ENCODE results near the gene DMAC2L. TPM values are rescaled to one million over a fixed set of nuclear protein-coding genes. Genes with fewer than 3 reads are reported as not detected.
A peak's percentile ranks its signal among the peaks of the same experiment; 100 is the strongest.
"Not testable (repeated sequence)": the region's sequence is repeated elsewhere in the genome, so short reads cannot be mapped to it uniquely, and the experiment has no call there.

The DMAC2L gene
- polyA plus RNA-seq, 1 donor from 2014 or later = 17.1 TPM

- peak overlapping the region; percentile 87 for H3K27ac ChIP-seq (ENCODE audit: low read length)
- no peak for TF ChIP-seq EP300 (conservative IDR thresholded peaks at IDR 0.05; ENCODE audit: poor library complexity, severe bottlenecking)
- TF ChIP-seq POLR2AphosphoS5 (IDR thresholded peaks at IDR 0.05) = no peak
- no peak for TF ChIP-seq EZH2 (IDR thresholded peaks at IDR 0.05; ENCODE audit: borderline replicate concordance, insufficient read depth, low read length, poor library complexity, severe bottlenecking)
- no peak for TF ChIP-seq REST (IDR thresholded peaks at IDR 0.05; ENCODE audit: borderline replicate concordance)
- no peak for TF ChIP-seq TAF1 (IDR thresholded peaks at IDR 0.05; ENCODE audit: low read depth)
- no peak for TF ChIP-seq RAD21 (conservative IDR thresholded peaks at IDR 0.05)
- no peak for TF ChIP-seq MXI1 (conservative IDR thresholded peaks at IDR 0.05; ENCODE audit: poor library complexity, severe bottlenecking)
- TF ChIP-seq SMC3 (conservative IDR thresholded peaks at IDR 0.05; ENCODE audit: poor library complexity) = no peak
- no peak for TF ChIP-seq CTCF (IDR thresholded peaks at IDR 0.05; ENCODE audit: poor library complexity, severe bottlenecking)
- no peaks in the 10 kb centered on the region for H4K20me1 ChIP-seq (ENCODE audit: insufficient read depth)
- no peaks in the 10 kb centered on the region for H3K27me3 ChIP-seq (ENCODE audit: insufficient read depth, low read depth, low read length)
- no peaks in the 10 kb centered on the region for H3K9me3 ChIP-seq (ENCODE audit: low read length)
- peaks cover 6% of the 10 kb centered on the region for H3F3A ChIP-seq (ENCODE audit: insufficient read depth, low read length, poor library complexity, severe bottlenecking)
- peak overlapping the region; percentile 89 for H3K9ac ChIP-seq (ENCODE audit: low read length)
- peak overlapping the region; percentile 65 for H2AFZ ChIP-seq (ENCODE audit: low read depth, low read length)
- peaks cover 20% of the 10 kb centered on the region for H3K79me2 ChIP-seq (replicated peaks; ENCODE audit: insufficient read depth, low read length)
- H3K4me2 ChIP-seq (ENCODE audit: low read length) = peak overlapping the region; percentile 49
- no peaks in the 10 kb centered on the region for H3K36me3 ChIP-seq (ENCODE audit: insufficient read depth, low read length)
- peak overlapping the region; percentile 83 for H3K4me3 ChIP-seq (ENCODE audit: low read length)
- H3K9me2 ChIP-seq (ENCODE audit: insufficient read depth, low read length) = no peaks in the 10 kb centered on the region
Measured at GRCh38 chr14:50311337-50311971, 670 bp upstream of the DMAC2L start.

- Histone ChIP-seq H3K27ac (ENCODE audit: low read length) (peak overlapping the region; percentile 87), H2AFZ (ENCODE audit: low read depth, low read length) (peak overlapping the region; percentile 67), H4K20me1 (ENCODE audit: insufficient read depth) (no peaks in the 10 kb centered on the region), H3K4me3 (ENCODE audit: low read length) (peak overlapping the region; percentile 83), H3K27me3 (ENCODE audit: insufficient read depth, low read depth, low read length) (no peaks in the 10 kb centered on the region), H3K4me2 (ENCODE audit: low read length) (peak overlapping the region; percentile 68), H3K36me3 (ENCODE audit: insufficient read depth, low read length) (no peaks in the 10 kb centered on the region), H3F3A (ENCODE audit: insufficient read depth, low read length, poor library complexity, severe bottlenecking) (peaks cover 6% of the 10 kb centered on the region), H3K79me2 (replicated peaks; ENCODE audit: insufficient read depth, low read length) (peaks cover 20% of the 10 kb centered on the region), H3K9me3 (ENCODE audit: low read length) (no peaks in the 10 kb centered on the region), H3K9ac (ENCODE audit: low read length) (peak overlapping the region; percentile 89), H3K9me2 (ENCODE audit: insufficient read depth, low read length) (no peaks in the 10 kb centered on the region)
- TF ChIP-seq POLR2AphosphoS5 (IDR thresholded peaks at IDR 0.05) (no peak), REST (IDR thresholded peaks at IDR 0.05; ENCODE audit: borderline replicate concordance) (peak; percentile 66), SMC3 (conservative IDR thresholded peaks at IDR 0.05; ENCODE audit: poor library complexity) (no peak), EZH2 (IDR thresholded peaks at IDR 0.05; ENCODE audit: borderline replicate concordance, insufficient read depth, low read length, poor library complexity, severe bottlenecking) (no peak), RAD21 (conservative IDR thresholded peaks at IDR 0.05) (no peak), EP300 (conservative IDR thresholded peaks at IDR 0.05; ENCODE audit: poor library complexity, severe bottlenecking) (no peak), CTCF (IDR thresholded peaks at IDR 0.05; ENCODE audit: poor library complexity, severe bottlenecking) (no peak)
Measured at GRCh38 chr14:50312734-50313054, 570 bp downstream of the DMAC2L start.

- not testable (repeated sequence) for H2AFZ ChIP-seq (ENCODE audit: low read depth, low read length); H4K20me1 ChIP-seq (ENCODE audit: insufficient read depth); H3K27ac ChIP-seq (ENCODE audit: low read length); H3K9me2 ChIP-seq (ENCODE audit: insufficient read depth, low read length); H3F3A ChIP-seq (ENCODE audit: insufficient read depth, low read length, poor library complexity, severe bottlenecking); H3K9me3 ChIP-seq (ENCODE audit: low read length); H3K9ac ChIP-seq (ENCODE audit: low read length); H3K36me3 ChIP-seq (ENCODE audit: insufficient read depth, low read length); H3K4me2 ChIP-seq (ENCODE audit: low read length); H3K27me3 ChIP-seq (ENCODE audit: insufficient read depth, low read depth, low read length)
- H3K79me2 ChIP-seq (replicated peaks; ENCODE audit: insufficient read depth, low read length) = peaks cover 32% of the 10 kb centered on the region
- H3K4me3 ChIP-seq (ENCODE audit: low read length) = peak overlapping the region; percentile 83
Measured at GRCh38 chr14:50314098-50314497, 2.0 kb downstream of the DMAC2L start.
